Naive B cell (primary cell): Measurements from ENCODE around the gene RSPO4. TPM values are rescaled to one million over a fixed set of nuclear protein-coding genes. Genes with fewer than 3 reads are reported as not detected.

Source experiments
- ATAC-seq, 2 donors: fragments of 150-1000 bp; cut with Tn5 transposase; 2 replicates each; pipeline ENCODE4 v1.10.0; 2021; ENCODE audit warnings: low read depth in 2 of 2, mild to moderate bottlenecking in 2 of 2, moderate library complexity in 2 of 2
- DNase-seq: peaks from one replicate; pipeline ENCODE4 v3.0.0; 2022
- H3K27ac Mint-ChIP-seq, 6 donors: one replicate each; pipeline ENCODE4 v1.8.0; 2020 to 2022; ENCODE audit warnings: mild to moderate bottlenecking in 6 of 6, mixed read lengths in 6 of 6, moderate library complexity in 5 of 6, inconsistent platforms in 2 of 6
- H3K27me3 Mint-ChIP-seq, 3 donors: one replicate each; pipeline ENCODE4 v1.8.0; 2021 to 2022; ENCODE audit warnings: mixed read lengths in 3 of 3, mild to moderate bottlenecking in 1 of 3
- H3K36me3 Mint-ChIP-seq, 2 donors: one replicate each; pipeline ENCODE4 v1.8.0; 2020 to 2022; ENCODE audit warnings: mixed read lengths in 2 of 2, inconsistent platforms in 1 of 2, mild to moderate bottlenecking in 1 of 2
- H3K4me1 Mint-ChIP-seq, 3 donors: one replicate each; pipeline ENCODE4 v1.8.0; 2020 to 2022; ENCODE audit warnings: mixed read lengths in 3 of 3, inconsistent platforms in 1 of 3, mild to moderate bottlenecking in 1 of 3, moderate library complexity in 1 of 3
- H3K4me3 Mint-ChIP-seq, 8 donors: one replicate each; pipeline ENCODE4 v1.8.0; 2020 to 2022; ENCODE audit warnings: mild to moderate bottlenecking in 8 of 8, mixed read lengths in 8 of 8, moderate library complexity in 8 of 8, inconsistent platforms in 2 of 8
- H3K9me3 Mint-ChIP-seq, 7 donors: one replicate each; pipeline ENCODE4 v1.8.0; 2020 to 2022; ENCODE audit warnings: mixed read lengths in 7 of 7, mild to moderate bottlenecking in 5 of 7, inconsistent platforms in 2 of 7, moderate library complexity in 1 of 7
- polyA plus RNA-seq, 6 donors: library from polyadenylated mRNA; unstranded; fragments of 300-500 nt; fragmentation: Illumina TruSeq; gene quantifications; one replicate each; pipeline ENCODE4 v1.2.3, GENCODE V29; 2021; ENCODE audit warnings: low read depth in 6 of 6

Gene RSPO4
- polyA plus RNA-seq, 6 donors from 2014 or later = not detected

DNA sequence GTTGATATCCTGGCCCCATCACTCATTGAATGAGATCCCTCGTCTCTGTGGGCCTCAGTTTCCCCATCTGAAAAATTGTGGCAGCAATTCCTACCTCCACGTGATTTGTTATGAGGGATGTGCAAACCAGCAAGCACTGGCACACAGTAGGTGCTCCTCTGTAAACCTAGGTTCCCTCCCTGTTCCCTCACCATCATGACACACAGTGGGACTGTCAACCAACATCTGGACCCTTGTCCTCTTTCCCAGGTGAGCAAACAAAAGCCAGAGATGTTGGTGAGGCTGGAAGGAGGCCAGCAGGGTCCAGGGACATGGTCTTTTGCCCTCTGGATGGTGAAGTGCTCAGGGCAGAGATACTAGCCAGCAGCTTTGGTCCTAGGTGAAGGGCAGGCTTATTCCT, 26.1 kb downstream of the RSPO4 start:
- no peak overlapping the region for H3K27ac Mint-ChIP-seq
- DNase-seq = no peak
- no peak for ATAC-seq
- peaks cover 0 to 5% (median 0%) of the 10 kb centered on the region in 3 donors for H3K4me1 Mint-ChIP-seq
- peaks cover 6 to 44% (median 41%) of the 10 kb centered on the region in 3 donors for H3K27me3 Mint-ChIP-seq
- no peaks in the 10 kb centered on the region for H3K9me3 Mint-ChIP-seq
- H3K4me3 Mint-ChIP-seq = no peak overlapping the region
- H3K36me3 Mint-ChIP-seq = no peaks in the 10 kb centered on the region

DNA sequence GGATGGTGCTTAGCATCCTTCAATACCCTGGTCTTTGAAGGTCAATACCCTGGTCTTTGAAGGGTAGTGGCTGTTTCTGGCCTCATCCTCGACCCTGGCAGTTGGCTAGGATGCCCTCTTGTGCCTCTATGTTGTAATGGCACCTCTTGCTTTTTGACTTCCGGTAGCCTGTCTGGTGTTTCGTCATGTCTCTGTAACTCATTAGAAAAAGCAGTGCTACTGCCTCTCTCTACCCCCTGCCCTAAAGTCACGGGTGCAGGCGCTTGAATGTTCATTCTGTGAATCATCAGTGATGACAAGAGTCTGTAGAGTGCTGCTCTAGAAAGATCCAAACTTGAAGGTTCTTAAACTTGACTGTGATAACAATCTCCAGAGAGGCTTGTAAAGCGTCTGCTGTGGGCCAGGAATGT, 28.3 kb downstream of the RSPO4 start:
- Mint-ChIP-seq H3K36me3 (no peaks in the 10 kb centered on the region), H3K9me3 (no peaks in the 10 kb centered on the region), H3K27me3 (peaks cover 0 to 36% (median 29%) of the 10 kb centered on the region in 3 donors), H3K27ac (no peak overlapping the region), H3K4me3 (no peak overlapping the region), H3K4me1 (peaks cover 0 to 5% (median 0%) of the 10 kb centered on the region in 3 donors)
- peak; percentile 2 for DNase-seq
- peak; percentile 18 to 35 for ATAC-seq

DNA sequence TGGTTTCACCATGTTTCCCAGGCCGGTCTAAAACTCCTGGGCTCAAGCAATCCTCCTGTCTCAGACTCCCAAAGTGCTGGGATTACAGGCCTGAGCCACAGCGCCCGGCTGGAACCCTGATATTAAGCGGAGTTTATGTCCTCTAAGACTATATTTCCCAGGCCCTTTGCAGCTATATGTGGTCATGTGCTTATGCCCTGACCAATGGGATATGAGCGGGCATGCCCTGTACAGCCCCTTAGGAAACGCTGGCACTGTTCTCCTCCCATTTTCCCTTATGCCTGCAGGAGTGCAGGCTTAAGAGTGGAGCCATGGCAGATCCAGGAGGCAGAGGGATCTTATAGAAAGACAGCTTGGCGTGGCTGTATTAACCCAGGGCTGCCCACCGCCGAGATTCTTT, 29.9 kb downstream of the RSPO4 start:
- ATAC-seq (no peak), DNase-seq (no peak)
- Mint-ChIP-seq H3K36me3 (no peaks in the 10 kb centered on the region), H3K9me3 (peaks cover 0 to 10% (median 0%) of the 10 kb centered on the region in 7 donors), H3K4me3 (no peak overlapping the region), H3K4me1 (peaks cover 0 to 5% (median 0%) of the 10 kb centered on the region in 3 donors), H3K27ac (no peak overlapping the region), H3K27me3 (peaks cover 9 to 31% (median 30%) of the 10 kb centered on the region in 3 donors)

DNA sequence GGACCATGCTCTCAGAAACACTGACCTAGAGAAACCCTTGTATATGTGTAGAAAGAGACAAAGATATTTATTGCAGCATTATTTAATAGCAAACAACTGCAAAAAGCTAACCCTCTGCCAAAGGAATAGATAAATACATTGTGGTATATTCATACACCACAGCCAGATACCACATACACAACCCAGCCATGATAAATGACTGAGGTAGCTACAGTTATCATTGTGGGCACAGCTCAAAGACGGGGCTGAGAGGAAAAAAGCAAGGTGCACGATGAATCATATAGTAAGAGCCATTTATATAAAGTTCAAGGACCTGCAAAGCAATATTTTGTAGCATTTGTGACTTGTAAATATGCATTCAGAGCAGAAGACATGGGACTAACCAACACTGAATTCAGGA, 30.8 kb downstream of the RSPO4 start:
- no peak overlapping the region for H3K4me3 Mint-ChIP-seq
- H3K36me3 Mint-ChIP-seq = no peaks in the 10 kb centered on the region
- peaks cover 0 to 10% (median 0%) of the 10 kb centered on the region in 7 donors for H3K9me3 Mint-ChIP-seq

DNA sequence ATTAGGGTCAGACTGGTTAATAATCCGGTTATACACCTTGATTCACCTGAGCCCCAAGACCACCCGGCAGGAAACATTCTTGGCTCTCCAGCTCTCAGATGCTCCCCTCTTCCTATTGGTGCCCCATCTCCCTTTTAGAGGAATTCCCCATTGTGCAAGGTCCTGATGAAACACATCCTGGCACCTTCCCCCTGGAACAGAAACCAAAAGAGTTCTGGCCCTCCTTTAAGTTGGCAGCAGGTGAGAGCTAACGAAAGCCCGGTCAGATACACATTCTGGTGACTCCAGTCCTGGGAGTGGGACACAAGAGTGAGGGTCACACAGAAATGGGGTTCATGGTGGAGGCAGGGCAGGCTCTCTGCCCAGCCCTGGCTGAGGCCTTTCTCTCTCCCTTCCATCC, 32.2 kb downstream of the RSPO4 start:
- DNase-seq (no peak), ATAC-seq (no peak)
- H3K4me1 Mint-ChIP-seq = peaks cover 0 to 5% (median 0%) of the 10 kb centered on the region in 3 donors

More for the DNA sequence above, 30.8 kb downstream of the RSPO4 start:
- peaks cover 0 to 5% (median 0%) of the 10 kb centered on the region in 3 donors for H3K4me1 Mint-ChIP-seq
- no peak overlapping the region for H3K27ac Mint-ChIP-seq
- H3K27me3 Mint-ChIP-seq = peaks cover 14 to 31% (median 26%) of the 10 kb centered on the region in 3 donors
- DNase-seq (no peak), ATAC-seq (no peak)

DNA sequence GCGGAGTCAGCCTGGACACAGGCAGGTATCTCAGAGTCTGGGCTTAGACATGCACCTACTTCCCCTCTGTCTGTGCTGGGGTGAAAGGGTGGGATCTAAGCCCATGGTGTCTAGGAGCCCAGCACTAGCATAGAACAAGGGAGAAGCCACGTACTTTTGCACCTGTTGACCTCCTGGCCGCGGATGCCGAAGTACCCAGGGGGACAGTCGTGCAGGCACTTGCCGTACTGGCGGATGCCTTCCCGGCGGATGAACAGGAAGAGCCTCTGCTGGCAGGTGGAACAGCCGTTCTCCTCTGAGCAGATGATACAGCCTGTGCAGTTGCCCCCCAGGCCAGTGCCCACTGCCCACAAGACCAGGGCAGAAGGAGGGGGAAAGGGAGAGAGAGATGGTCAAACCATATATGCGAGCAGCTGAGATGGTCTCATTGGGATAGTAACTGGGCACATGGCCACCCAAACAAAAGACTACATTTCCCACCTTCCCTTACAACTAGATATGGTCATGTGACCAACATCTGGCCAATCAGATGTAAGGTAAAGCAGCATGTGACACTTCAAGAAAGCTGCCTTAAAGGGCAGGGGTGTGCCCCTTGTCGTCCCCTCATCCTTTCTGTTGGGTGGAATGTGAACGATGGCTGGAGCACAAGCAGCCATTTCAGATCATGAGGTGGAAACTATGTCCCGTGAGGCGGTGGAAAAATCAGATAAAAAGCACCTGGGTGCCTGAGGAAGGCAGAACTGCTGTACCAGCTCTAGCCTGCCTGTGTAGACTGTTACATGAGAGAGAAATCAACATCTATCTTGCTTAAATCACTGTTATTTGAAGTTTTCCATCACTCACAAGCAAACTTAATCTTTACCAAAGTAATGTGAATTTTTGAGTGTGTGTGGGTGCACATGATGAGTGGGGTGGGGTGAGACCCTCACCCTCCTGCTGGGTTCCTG, 34.0 kb downstream of the RSPO4 start:
- no peaks in the 10 kb centered on the region for H3K36me3 Mint-ChIP-seq
- peaks cover 0 to 10% (median 0%) of the 10 kb centered on the region in 7 donors for H3K9me3 Mint-ChIP-seq
- no peak overlapping the region for H3K27ac Mint-ChIP-seq
- DNase-seq = no peak
- peaks cover 22 to 48% (median 40%) of the 10 kb centered on the region in 3 donors for H3K27me3 Mint-ChIP-seq
- H3K4me3 Mint-ChIP-seq = no peak overlapping the region
- H3K4me1 Mint-ChIP-seq = no peaks in the 10 kb centered on the region
- ATAC-seq = no peak

More for the DNA sequence above, 32.2 kb downstream of the RSPO4 start:
- H3K9me3 Mint-ChIP-seq = peaks cover 0 to 10% (median 0%) of the 10 kb centered on the region in 7 donors
- H3K27me3 Mint-ChIP-seq = peaks cover 22 to 39% (median 35%) of the 10 kb centered on the region in 3 donors
- H3K27ac Mint-ChIP-seq = no peak overlapping the region
- no peak overlapping the region for H3K4me3 Mint-ChIP-seq
- H3K36me3 Mint-ChIP-seq = no peaks in the 10 kb centered on the region

DNA sequence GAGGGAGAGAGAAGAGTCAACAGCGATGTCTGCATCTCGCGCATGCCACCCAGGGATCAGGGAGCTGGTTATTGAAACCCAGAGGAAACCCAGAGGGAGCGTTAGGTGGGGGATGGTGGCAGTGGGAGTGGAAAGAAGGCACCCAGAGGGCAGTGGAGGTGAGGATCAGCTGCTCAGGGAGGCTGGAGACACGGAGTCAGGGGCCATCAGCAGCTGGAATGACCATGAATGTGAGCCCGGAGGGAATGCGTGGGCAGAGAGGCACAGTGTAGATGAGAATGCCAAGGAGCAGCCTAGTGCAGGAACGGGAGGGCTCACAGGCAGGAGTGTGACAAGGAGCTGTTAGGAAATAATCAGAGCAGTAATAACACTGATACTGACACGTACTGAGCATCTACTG, 36.2 kb downstream of the RSPO4 start:
- ATAC-seq (no peak), DNase-seq (no peak)
- Mint-ChIP-seq H3K36me3 (no peaks in the 10 kb centered on the region), H3K4me3 (no peak overlapping the region), H3K27me3 (peaks cover 29 to 52% (median 44%) of the 10 kb centered on the region in 3 donors), H3K9me3 (peaks cover 0 to 10% (median 0%) of the 10 kb centered on the region in 7 donors), H3K4me1 (no peaks in the 10 kb centered on the region), H3K27ac (no peak overlapping the region)

DNA sequence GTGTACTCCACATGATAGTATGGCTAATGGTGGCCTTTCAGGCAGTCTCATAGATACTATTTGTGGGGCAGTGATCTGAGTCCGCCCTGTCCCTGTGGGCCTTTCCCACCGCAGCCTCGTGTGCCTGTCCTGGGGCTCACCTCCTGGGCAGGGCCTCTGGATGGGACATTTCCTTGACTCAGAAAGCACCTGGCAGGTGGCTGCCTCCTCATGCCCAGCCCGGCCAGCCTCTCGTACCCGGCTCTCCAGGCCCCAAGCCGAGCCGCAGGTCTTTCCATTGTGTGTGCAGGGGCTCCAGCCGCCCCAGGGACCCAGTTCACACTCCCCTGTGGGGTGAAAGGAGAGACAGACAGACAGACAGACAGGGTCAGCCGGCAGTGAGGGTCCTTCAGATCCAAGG, 38.3 kb downstream of the RSPO4 start:
- Mint-ChIP-seq H3K36me3 (no peaks in the 10 kb centered on the region), H3K9me3 (peaks cover 0 to 10% (median 0%) of the 10 kb centered on the region in 7 donors), H3K27me3 (peaks cover 33 to 60% (median 48%) of the 10 kb centered on the region in 3 donors), H3K4me1 (no peaks in the 10 kb centered on the region), H3K4me3 (peak overlapping the region in 1 of 8 donors; percentile 74), H3K27ac (no peak overlapping the region)
- ATAC-seq (no peak), DNase-seq (no peak)

DNA sequence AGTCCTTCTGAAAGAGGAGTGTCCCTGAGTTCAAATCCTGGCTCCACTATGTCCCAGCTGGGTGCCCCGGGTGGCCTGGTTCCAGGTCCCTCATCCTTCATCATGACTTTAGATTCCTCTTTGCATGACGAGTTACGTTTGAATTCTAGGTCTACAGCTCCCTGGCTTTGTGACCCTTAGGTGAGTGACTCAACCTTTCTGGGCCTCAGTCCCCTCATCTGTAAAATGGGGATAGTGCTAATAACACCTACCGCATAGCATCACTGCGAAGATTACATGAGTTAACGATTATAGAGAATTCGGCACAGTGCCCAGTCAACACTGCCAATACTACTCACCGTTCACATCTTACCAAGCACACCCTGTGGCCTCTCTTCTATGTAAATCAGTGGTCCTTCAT, 39.4 kb downstream of the RSPO4 start:
- ATAC-seq (no peak), DNase-seq (no peak)
- Mint-ChIP-seq H3K9me3 (peaks cover 0 to 2% (median 0%) of the 10 kb centered on the region in 7 donors), H3K4me3 (peak overlapping the region in 1 of 8 donors; percentile 61), H3K27ac (no peak overlapping the region), H3K36me3 (no peaks in the 10 kb centered on the region), H3K4me1 (no peaks in the 10 kb centered on the region), H3K27me3 (peaks cover 27 to 61% (median 57%) of the 10 kb centered on the region in 3 donors)

DNA sequence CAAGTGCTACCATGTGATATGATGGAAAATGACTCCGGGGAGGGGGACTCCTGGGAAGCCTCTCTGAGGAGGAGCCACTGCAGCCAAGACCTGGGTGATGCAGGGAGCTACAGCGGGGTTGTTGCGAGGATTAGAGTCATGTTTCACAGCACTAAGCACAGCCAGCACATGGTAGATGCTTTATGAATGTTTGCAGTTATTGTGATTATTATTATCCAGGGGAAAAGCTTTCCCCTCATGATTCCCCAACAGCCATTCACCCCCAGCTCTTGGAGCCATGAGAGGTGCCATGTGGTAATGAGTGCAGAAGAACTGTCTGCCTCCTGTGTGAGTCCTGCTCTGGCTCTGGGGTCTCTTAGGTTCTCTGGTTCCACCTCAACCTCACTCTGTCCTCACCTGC, 39.9 kb downstream of the RSPO4 start:
- no peak overlapping the region for H3K27ac Mint-ChIP-seq
- H3K9me3 Mint-ChIP-seq = no peaks in the 10 kb centered on the region
- no peak overlapping the region for H3K4me3 Mint-ChIP-seq
- no peak for ATAC-seq
- no peaks in the 10 kb centered on the region for H3K4me1 Mint-ChIP-seq
- no peak for DNase-seq
- H3K27me3 Mint-ChIP-seq = peaks cover 25 to 64% (median 57%) of the 10 kb centered on the region in 3 donors
- no peaks in the 10 kb centered on the region for H3K36me3 Mint-ChIP-seq

DNA sequence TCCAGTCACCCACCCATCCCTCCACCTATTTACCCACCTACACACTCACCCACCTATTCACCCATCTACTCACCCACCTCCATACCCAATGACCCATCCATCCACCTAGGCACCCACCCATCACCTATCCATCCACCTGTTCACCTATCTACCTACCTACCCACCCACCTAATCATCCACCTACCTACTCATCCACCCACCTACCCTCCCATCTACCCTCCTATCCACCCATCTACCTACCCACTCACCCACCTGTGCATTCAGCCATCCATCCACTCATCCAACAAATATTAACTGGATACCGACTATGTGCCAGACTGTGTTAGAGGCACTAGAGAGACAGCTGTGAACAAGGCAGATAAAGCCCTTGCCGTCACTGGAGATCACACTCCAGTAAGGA, 40.3 kb downstream of the RSPO4 start:
- Mint-ChIP-seq H3K9me3 (no peaks in the 10 kb centered on the region), H3K4me1 (no peaks in the 10 kb centered on the region), H3K36me3 (no peaks in the 10 kb centered on the region), H3K4me3 (no peak overlapping the region), H3K27me3 (peaks cover 23 to 64% (median 58%) of the 10 kb centered on the region in 3 donors), H3K27ac (no peak overlapping the region)
- no peak for DNase-seq
- no peak for ATAC-seq

DNA sequence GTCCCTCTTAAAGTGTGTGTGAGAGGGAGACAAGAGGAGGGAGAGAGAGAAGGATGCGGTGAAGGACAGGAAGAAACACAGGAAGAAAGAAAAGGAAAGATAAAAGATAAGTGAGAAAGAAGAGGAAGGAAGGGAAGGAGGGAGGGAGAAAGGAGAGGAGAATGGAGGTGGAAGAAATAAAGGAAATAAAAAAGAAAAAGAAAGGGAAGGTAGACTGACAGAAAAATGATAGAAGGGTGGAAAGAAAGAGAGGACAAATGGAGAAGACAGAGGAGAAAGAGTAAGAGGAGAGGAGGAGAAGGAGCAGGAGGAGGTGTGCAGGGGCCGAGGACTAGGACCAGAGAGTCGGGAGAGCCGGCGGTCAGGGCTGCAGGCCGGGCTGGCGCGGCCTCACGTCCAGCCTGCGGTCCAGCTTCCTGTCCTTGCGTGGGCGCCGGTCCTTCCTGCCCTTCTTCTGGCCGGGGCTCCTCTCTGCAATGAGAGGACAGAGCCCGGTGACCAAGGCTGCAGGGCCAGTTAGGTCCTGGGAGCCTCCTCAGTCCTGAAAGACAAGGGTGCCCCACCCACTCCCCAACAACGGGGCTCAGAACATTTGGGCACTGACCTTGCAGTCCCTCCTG, 42.0 kb downstream of the RSPO4 start:
- Mint-ChIP-seq H3K27me3 (peaks cover 27 to 71% (median 63%) of the 10 kb centered on the region in 3 donors), H3K36me3 (no peaks in the 10 kb centered on the region), H3K9me3 (no peaks in the 10 kb centered on the region), H3K27ac (no peak overlapping the region), H3K4me1 (peaks cover 0 to 4% (median 0%) of the 10 kb centered on the region in 3 donors), H3K4me3 (no peak overlapping the region)
- DNase-seq (no peak), ATAC-seq (no peak)

DNA sequence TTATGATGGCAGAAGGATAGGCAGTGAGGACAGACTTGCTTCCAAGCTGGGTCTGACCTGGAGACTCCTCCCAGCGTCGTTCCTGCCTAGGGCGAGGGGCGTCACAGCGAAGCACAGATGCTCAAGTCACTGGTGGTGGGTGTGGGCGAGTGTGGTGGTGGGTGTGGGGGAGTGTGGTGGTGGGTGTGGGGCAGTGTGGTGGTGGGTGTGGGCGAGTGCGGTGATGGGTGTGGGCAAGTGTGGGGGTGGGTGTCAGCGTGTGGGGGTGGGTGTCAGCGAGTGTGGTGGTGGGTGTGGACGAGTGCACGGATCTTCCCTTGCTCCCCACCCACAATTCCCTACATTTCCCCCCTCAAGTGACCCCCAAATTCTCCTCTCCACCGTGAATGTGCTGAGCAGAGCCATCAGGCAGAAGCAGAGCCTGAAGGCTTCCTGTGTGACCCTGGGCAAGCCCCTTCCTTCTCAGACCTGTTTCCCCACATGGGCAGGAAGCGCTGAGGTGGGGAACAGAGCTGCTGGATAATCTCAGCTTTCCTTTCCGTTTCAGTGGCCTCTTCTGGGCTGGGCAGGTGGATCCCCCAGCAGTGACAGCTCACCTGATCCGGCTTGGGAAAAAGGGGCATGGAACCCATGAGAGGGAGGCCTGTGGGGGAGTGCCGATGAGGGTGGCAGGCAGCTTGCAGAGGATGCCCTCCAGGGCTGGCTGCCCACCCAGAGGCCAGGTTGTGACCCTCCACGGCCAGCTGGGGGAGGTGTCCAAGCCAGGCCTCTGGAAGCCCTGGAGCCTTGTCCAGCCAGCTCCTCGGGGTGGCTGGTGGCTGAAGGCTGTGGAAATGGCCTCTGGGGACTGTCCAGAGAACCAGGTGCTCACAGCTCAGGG, 42.9 kb downstream of the RSPO4 start:
- no peaks in the 10 kb centered on the region for H3K36me3 Mint-ChIP-seq
- H3K27me3 Mint-ChIP-seq = peaks cover 32 to 72% (median 62%) of the 10 kb centered on the region in 3 donors
- no peak for ATAC-seq
- no peak for DNase-seq
- no peak overlapping the region for H3K4me3 Mint-ChIP-seq
- peaks cover 0 to 4% (median 0%) of the 10 kb centered on the region in 3 donors for H3K4me1 Mint-ChIP-seq
- H3K27ac Mint-ChIP-seq = no peak overlapping the region
- H3K9me3 Mint-ChIP-seq = no peaks in the 10 kb centered on the region
